A673 (cell line): Measurements from ENCODE around the gene ENTPD7. TPM values are rescaled to one million over a fixed set of nuclear protein-coding genes. Genes with fewer than 3 reads are reported as not detected.

Experiments used
- BruUV-seq: library from RNA; stranded (reverse); fragments of 400-500 nt; replicated peaks from 2 replicates; lab custom pipeline; 2021; lab: Mats Ljungman, UMichigan
- CTCF ChIA-PET: fragments of 300-600 bp; sonication (Branson Sonifier 250); formaldehyde crosslinking; loops from one replicate; lab custom pipeline; 2022; ENCODE audit warnings: antibody characterized with exemption; lab: Charles Lee
- POLR2A ChIA-PET: fragments of 300-600 bp; sonication (Branson Sonifier 250); formaldehyde crosslinking; loops from one replicate; lab custom pipeline; 2022; ENCODE audit warnings: antibody characterized with exemption; ENCODE audit not compliant: low non-redundant PET; lab: Charles Lee
- DNase-seq: peaks from one replicate; pipeline ENCODE4 v3.0.0-alpha.2; 2015; ENCODE audit warnings: low spot score
- H3K27ac ChIP-seq: fragments of 200-600 bp; sonication (generic); 2 replicates; pipeline ENCODE4 v1.5.1; 2016; ENCODE audit warnings: mixed run types, low read depth, mild to moderate bottlenecking, mixed read lengths, antibody characterized with exemption, low read length; ENCODE audit not compliant: poor library complexity, severe bottlenecking
- H3K27me3 ChIP-seq: fragments of 200-600 bp; sonication (generic); replicated peaks from 2 replicates; pipeline ENCODE4 v1.6.1; 2017; ENCODE audit warnings: mixed run types, low read depth, mild to moderate bottlenecking, mixed read lengths, antibody characterized with exemption, low read length; ENCODE audit not compliant: insufficient read depth, poor library complexity
- H3K36me3 ChIP-seq: fragments of 200-600 bp; sonication (generic); 2 replicates; pipeline ENCODE4 v1.6.1; 2016; ENCODE audit warnings: mixed run types, mild to moderate bottlenecking, mixed read lengths, antibody characterized with exemption, low read length; ENCODE audit not compliant: insufficient read depth, poor library complexity, severe bottlenecking
- H3K4me1 ChIP-seq: fragments of 200-600 bp; sonication (generic); 2 replicates; pipeline ENCODE4 v1.6.1; 2017; ENCODE audit warnings: mixed run types, mild to moderate bottlenecking, mixed read lengths, antibody characterized with exemption, low read length; ENCODE audit not compliant: insufficient read depth, poor library complexity, severe bottlenecking
- H3K4me3 ChIP-seq: fragments of 200-600 bp; sonication (generic); 2 replicates; pipeline ENCODE4 v1.5.1; 2016; ENCODE audit warnings: low read depth, mixed run types, mild to moderate bottlenecking, mixed read lengths, low read length; ENCODE audit not compliant: poor library complexity, severe bottlenecking
- H3K9me3 ChIP-seq: fragments of 200-600 bp; sonication (generic); 2 replicates; pipeline ENCODE4 v1.6.1; 2016; ENCODE audit warnings: mixed run types, low read depth, mild to moderate bottlenecking, mixed read lengths, antibody characterized with exemption, low read length; ENCODE audit not compliant: poor library complexity, severe bottlenecking
- EZH2 ChIP-seq: fragments of 200-600 bp; sonication (generic); IDR thresholded peaks from 2 replicates; pipeline ENCODE4 v1.6.1; 2017; ENCODE audit warnings: borderline replicate concordance, low read depth, mild to moderate bottlenecking, mixed read lengths, antibody characterized with exemption, low read length; ENCODE audit not compliant: poor library complexity, severe bottlenecking
- intact Hi-C: fragments of 100-400 bp; cut with micrococcal nuclease; formaldehyde crosslinking; loops from one replicate; pipeline ENCODE4 v1.10.0; 2022; ENCODE audit not compliant: unreplicated experiment
- total RNA-seq: library from RNA; stranded (reverse); gene quantifications from 2 replicates; pipeline ENCODE4 v1.2.3, GENCODE V29; 2021
- TF ChIP-seq, protein P1 (sequence below): fragments of 300-800, 200-600 bp; sonication (generic); conservative IDR thresholded peaks from 2 replicates; pipeline ENCODE4 v1.5.1; 2017; ENCODE audit warnings: low read depth, mild to moderate bottlenecking, antibody characterized with exemption, low read length, moderate library complexity, mixed read lengths

ENTPD7 gene
- total RNA-seq, 1 experiment from 2014 or later: 11.1 TPM

DNA sequence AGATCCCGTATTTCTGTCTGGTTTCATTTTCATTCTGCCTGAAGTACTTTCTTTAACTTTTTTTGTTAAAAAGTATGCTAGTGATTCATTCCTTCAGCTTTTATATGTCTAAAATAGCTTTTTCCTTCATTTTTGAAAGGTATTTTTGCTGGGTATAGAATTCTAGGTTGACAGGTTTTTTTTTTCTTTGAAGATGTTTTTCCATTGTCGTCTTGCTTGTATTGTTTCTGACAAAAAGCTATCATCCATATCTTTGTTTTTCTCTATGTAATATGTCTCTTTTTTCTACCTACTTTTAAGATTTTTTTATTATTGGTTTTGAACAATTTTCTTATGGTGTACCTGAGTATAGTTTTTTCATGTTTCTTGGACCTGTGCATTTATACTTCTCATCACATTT lies 81.0 kb downstream of the ENTPD7 start:
- intact Hi-C loops: no loop called here
- Histone ChIP-seq H3K4me1 (no peaks in the 10 kb centered on the region), H3K27ac (no peak overlapping the region), H3K4me3 (no peak overlapping the region), H3K27me3 (no peaks in the 10 kb centered on the region), H3K9me3 (peaks cover 17% of the 10 kb centered on the region), H3K36me3 (peaks cover 87% of the 10 kb centered on the region)
- no peak for DNase-seq
- no peak for TF ChIP-seq EZH2
- TF ChIP-seq, protein P1, sequence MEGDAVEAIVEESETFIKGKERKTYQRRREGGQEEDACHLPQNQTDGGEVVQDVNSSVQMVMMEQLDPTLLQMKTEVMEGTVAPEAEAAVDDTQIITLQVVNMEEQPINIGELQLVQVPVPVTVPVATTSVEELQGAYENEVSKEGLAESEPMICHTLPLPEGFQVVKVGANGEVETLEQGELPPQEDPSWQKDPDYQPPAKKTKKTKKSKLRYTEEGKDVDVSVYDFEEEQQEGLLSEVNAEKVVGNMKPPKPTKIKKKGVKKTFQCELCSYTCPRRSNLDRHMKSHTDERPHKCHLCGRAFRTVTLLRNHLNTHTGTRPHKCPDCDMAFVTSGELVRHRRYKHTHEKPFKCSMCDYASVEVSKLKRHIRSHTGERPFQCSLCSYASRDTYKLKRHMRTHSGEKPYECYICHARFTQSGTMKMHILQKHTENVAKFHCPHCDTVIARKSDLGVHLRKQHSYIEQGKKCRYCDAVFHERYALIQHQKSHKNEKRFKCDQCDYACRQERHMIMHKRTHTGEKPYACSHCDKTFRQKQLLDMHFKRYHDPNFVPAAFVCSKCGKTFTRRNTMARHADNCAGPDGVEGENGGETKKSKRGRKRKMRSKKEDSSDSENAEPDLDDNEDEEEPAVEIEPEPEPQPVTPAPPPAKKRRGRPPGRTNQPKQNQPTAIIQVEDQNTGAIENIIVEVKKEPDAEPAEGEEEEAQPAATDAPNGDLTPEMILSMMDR: no peak
- ChIA-PET CTCF (no interaction called here), POLR2A (no interaction called here)
- no TSS peak for BruUV-seq

GRCh38 chr10:99740933-99741559 lies 81.7 kb downstream of the ENTPD7 start:
- H3K9me3 ChIP-seq: peaks cover 17% of the 10 kb centered on the region
- H3K27ac ChIP-seq: no peak overlapping the region
- intact Hi-C loops: no loop called here
- ChIA-PET POLR2A (no interaction called here), CTCF (no interaction called here)
- no peak overlapping the region for H3K4me3 ChIP-seq
- BruUV-seq: no TSS peak
- H3K27me3 ChIP-seq: no peaks in the 10 kb centered on the region
- no peak for DNase-seq
- TF ChIP-seq, protein P1: no peak
- TF ChIP-seq EZH2: no peak
- peaks cover 91% of the 10 kb centered on the region for H3K36me3 ChIP-seq
- H3K4me1 ChIP-seq: no peaks in the 10 kb centered on the region

DNA sequence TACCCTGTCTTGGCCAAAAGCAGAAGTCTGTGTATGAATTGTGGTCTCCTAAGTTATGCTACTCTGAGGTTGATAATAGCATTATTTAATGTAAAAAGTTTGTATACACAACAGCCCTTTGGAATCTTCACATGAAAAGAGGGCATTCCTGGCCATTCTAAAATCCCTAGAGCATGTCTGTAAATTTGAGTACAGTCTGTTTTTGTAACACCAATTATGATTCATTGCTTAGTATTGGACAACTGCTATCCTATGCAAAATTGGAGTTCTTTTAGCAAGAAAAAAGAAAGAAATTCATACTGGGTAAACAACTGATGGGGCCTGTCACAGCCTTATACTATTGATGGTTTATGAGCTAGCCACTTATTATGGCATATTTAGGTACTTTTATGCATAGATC lies 82.9 kb downstream of the ENTPD7 start:
- no peak for DNase-seq
- TF ChIP-seq, protein P1: no peak
- no peak for TF ChIP-seq EZH2
- Histone ChIP-seq H3K4me3 (no peak overlapping the region), H3K27me3 (no peaks in the 10 kb centered on the region), H3K9me3 (peaks cover 17% of the 10 kb centered on the region), H3K36me3 (peaks cover 86% of the 10 kb centered on the region), H3K4me1 (no peaks in the 10 kb centered on the region), H3K27ac (no peak overlapping the region)
- ChIA-PET POLR2A (interaction anchor here (0.5 kb wide), 1 partner anchor 92 kb away, joined by 3 read pairs; no protein-coding TSS in a partner anchor), CTCF (no interaction called here)
- intact Hi-C loops: no loop called here
- no TSS peak for BruUV-seq
